ENCODE measurements around the gene CISH. TPM values are rescaled to one million over a fixed set of nuclear protein-coding genes. Genes with fewer than 3 reads are reported as not detected.

The CISH gene
- total and polyA plus RNA-seq, 10 of the 15 experiments (the other 5 are each of a cell fraction or from before 2014, with no cell fraction given) = 0.21 to 4.4 (median 1.8) TPM

GRCh38 chr3:50587806-50588758 lies 23.5 kb downstream of the CISH start:
- WGBS (ENCODE audit: insufficient coverage, insufficient replicate concordance, low lambda C conversion rate, missing lambda C conversion rate) = 17% methylated on average over 17 of the region's 17 CpGs
- Histone ChIP-seq H3K79me2 (ENCODE audit: control insufficient read depth, insufficient read depth, low read length) (no peaks in the 10 kb centered on the region), H3K4me2 (ENCODE audit: control insufficient read depth, insufficient read depth) (peak overlapping the region; percentile 65), H3K9ac (ENCODE audit: control insufficient read depth, insufficient read depth, low read length) (no peak overlapping the region; the same call in 1 of the 2 replicates), H3K4me3 (no peak overlapping the region), H4K20me1 (ENCODE audit: control insufficient read depth, insufficient read depth) (no peaks in the 10 kb centered on the region), H3K4me1 (ENCODE audit: control insufficient read depth, insufficient read depth, low read length) (peaks cover 35% of the 10 kb centered on the region), H3K27me3 (replicated peaks in 1 of 2; ENCODE audit: control insufficient read depth in 2 of 2, insufficient read depth in 2 of 2, low read length in 1 of 2) (no peaks in the 10 kb centered on the region), H3K9me3 (replicated peaks; ENCODE audit: control insufficient read depth, insufficient read depth, low read length) (no peaks in the 10 kb centered on the region), H3K27ac (ENCODE audit: control insufficient read depth, insufficient read depth) (peak overlapping the region; percentile 51), H3K36me3 (ENCODE audit: control insufficient read depth in 2 of 2, insufficient read depth in 2 of 2, low read length in 1 of 2) (no peaks in the 10 kb centered on the region), H2AFZ (ENCODE audit: control insufficient read depth, low read depth, low read length) (peak overlapping the region; percentile 6; the same call in 1 of the 2 replicates)
- in situ Hi-C loops (cut with MboI) (no loop called here), intact Hi-C loops (cut with micrococcal nuclease; ENCODE audit: unreplicated experiment) (no loop called here)
- SMC1A ChIA-PET (ENCODE audit: uncharacterized antibody, unreplicated experiment) = interaction anchor here (1.1 to 10.0 kb wide), 4 partner anchors 14 to 25 kb away, joined by 3 to 186 read pairs (median 57); partner anchors contain the start of genes C3orf18, CISH, HEMK1 and MAPKAPK3
- ATAC-seq (peak; percentile 72), DNase-seq (ENCODE audit: low read depth, low spot score) (peak; percentile 32), FAIRE-seq (peak; percentile 89)
- RAD21 ChIA-PET (ENCODE audit: unreplicated experiment) = interaction anchor here (1.0 to 8.2 kb wide), 6 partner anchors 14 to 34 kb away, joined by 3 to 135 read pairs (median 34); partner anchors contain the start of genes CISH, HEMK1 and MAPKAPK3
- CTCF ChIA-PET = interaction anchor here (1.2 to 11.1 kb wide), 4 partner anchors 9 to 26 kb away, joined by 6 to 317 read pairs (median 103); partner anchors contain the start of genes C3orf18, CISH, HEMK1 and MAPKAPK3
- no TSS peak for BruUV-seq (replicated peaks)
- POLR2A ChIA-PET = interaction anchor here (0.5 to 7.0 kb wide), 10 partner anchors 12 to 496 kb away, joined by 3 to 65 read pairs (median 6); partner anchors contain the start of genes C3orf18, CISH and HEMK1
- peak; percentile 62 to 76; a peak in 3 of 4 replicates for TF ChIP-seq IKZF2 (IDR thresholded peaks at IDR 0.05)
- TF ChIP-seq ZNF384 (IDR thresholded peaks at IDR 0.05; ENCODE audit: borderline replicate concordance, low read depth, low read length) = no peak
- TF ChIP-seq ATF2 (IDR thresholded peaks at IDR 0.05; ENCODE audit: low read length) = no peak
- no peak for TF ChIP-seq CEBPB (IDR thresholded peaks at IDR 0.05; ENCODE audit: borderline replicate concordance in 1 of 2, low read depth in 2 of 2, low read length in 2 of 2)
- no peak for TF ChIP-seq SREBF2 (IDR thresholded peaks at IDR 0.05; ENCODE audit: low read length)
- TF ChIP-seq NBN (IDR thresholded peaks at IDR 0.05) = peak; percentile 60; the same call in 1 of the 2 replicates
- TF ChIP-seq CBX3 (IDR thresholded peaks at IDR 0.05; ENCODE audit: borderline replicate concordance, low read depth) = no peak
- TF ChIP-seq RELB (IDR thresholded peaks at IDR 0.05; ENCODE audit: low read depth) = no peak
- no peak for TF ChIP-seq USF2 (IDR thresholded peaks at IDR 0.05; ENCODE audit: borderline replicate concordance, low read depth, low read length)
- no peak for TF ChIP-seq STAT1 (conservative IDR thresholded peaks at IDR 0.05)
- TF ChIP-seq POLR2AphosphoS2 (IDR thresholded peaks at IDR 0.05; ENCODE audit: low read depth, low read length) = no peak
- no peak for TF ChIP-seq SUPT20H (IDR thresholded peaks at IDR 0.05; ENCODE audit: borderline replicate concordance, control insufficient read depth, low read depth, low read length)
- TF ChIP-seq CEBPZ (IDR thresholded peaks at IDR 0.05; ENCODE audit: low read depth, low read length) = no peak
- TF ChIP-seq SRF (IDR thresholded peaks at IDR 0.05; ENCODE audit: low read depth in 2 of 2, low read length in 2 of 2) = no peak

All from GM12878 (cell line).